GM10847 (cell line): ENCODE data around the gene GGA2.

Experiments used
- POLR2A ChIP-seq: IDR thresholded peaks from 2 replicates; pipeline ENCODE4 v1.6.1; 2011; ENCODE audit not compliant: insufficient read length; ENCODE audit errors: extremely low read depth

Gene GGA2

GRCh38 chr16:23509782-23510163, 521 bp downstream of the GGA2 start:
- no peak for TF ChIP-seq POLR2A

- no peak for TF ChIP-seq POLR2A
These were observed 896 bp downstream of the GGA2 start for GRCh38 chr16:23509441-23509754.

- TF ChIP-seq POLR2A, result no peak
These were observed 1.5 kb downstream of the GGA2 start for GRCh38 chr16:23508589-23509440.

- TF ChIP-seq POLR2A, result no peak
These were observed 3.7 kb downstream of the GGA2 start for GRCh38 chr16:23506606-23506994.

GRCh38 chr16:23505671-23506605, 4.4 kb downstream of the GGA2 start:
- no peak for TF ChIP-seq POLR2A

- TF ChIP-seq POLR2A, result no peak
These were observed 5.1 kb downstream of the GGA2 start for GRCh38 chr16:23505180-23505665.

- no peak for TF ChIP-seq POLR2A
These were observed 5.7 kb downstream of the GGA2 start for GRCh38 chr16:23504453-23505179.

GRCh38 chr16:23504076-23504452, 6.2 kb downstream of the GGA2 start:
- no peak for TF ChIP-seq POLR2A

GRCh38 chr16:23502466-23502865, 7.8 kb downstream of the GGA2 start:
- no peak for TF ChIP-seq POLR2A

GRCh38 chr16:23501291-23501690, 9.0 kb downstream of the GGA2 start:
- TF ChIP-seq POLR2A, result no peak

GRCh38 chr16:23500862-23501225, 9.4 kb downstream of the GGA2 start:
- no peak for TF ChIP-seq POLR2A

GRCh38 chr16:23500212-23500861, 10.0 kb downstream of the GGA2 start:
- no peak for TF ChIP-seq POLR2A

GRCh38 chr16:23499801-23500200, 10.5 kb downstream of the GGA2 start:
- no peak for TF ChIP-seq POLR2A

- no peak for TF ChIP-seq POLR2A
These were observed 11.4 kb downstream of the GGA2 start for GRCh38 chr16:23498863-23499262.

GRCh38 chr16:23497543-23497868, 12.8 kb downstream of the GGA2 start:
- TF ChIP-seq POLR2A, result no peak
